SU-DHL-6 (cell line): ENCODE measurements around the gene LASP1.
"Not testable (repeated sequence)": the region's sequence is repeated elsewhere in the genome, so short reads cannot be mapped to it uniquely, and the experiment has no call there.

Experiments
- H2AFZ ChIP-seq: fragments of 200-600 bp; sonication (generic); 2 replicates; pipeline ENCODE4 v1.6.1; 2014; ENCODE audit warnings: low read depth, mild to moderate bottlenecking, moderate library complexity, mixed read lengths, antibody characterized with exemption, low read length; ENCODE audit not compliant: severe bottlenecking
- H3F3A ChIP-seq: fragments of 200-600 bp; shearing (Covaris generic); 2 replicates; pipeline ENCODE4 v1.6.0; 2016; ENCODE audit warnings: antibody characterized with exemption, mild to moderate bottlenecking; ENCODE audit not compliant: insufficient read depth
- H3K27ac ChIP-seq: fragments of 200-600 bp; sonication (generic); 2 replicates; pipeline ENCODE4 v1.5.1; 2016; ENCODE audit warnings: low read depth, mild to moderate bottlenecking, low read length, moderate library complexity, mixed read lengths
- H3K27me3 ChIP-seq: fragments of 200-600 bp; sonication (generic), shearing (Covaris generic); 2 replicates; pipeline ENCODE4 v1.6.0; 2014; ENCODE audit warnings: mild to moderate bottlenecking, low read length
- H3K36me3 ChIP-seq: fragments of 200-600 bp; sonication (generic); 2 replicates; pipeline ENCODE4 v1.6.1; 2014; ENCODE audit warnings: mild to moderate bottlenecking, low read length, mixed read lengths
- H3K4me2 ChIP-seq: fragments of 300-600, 200-600 bp; shearing (Covaris generic), sonication (generic); 2 replicates; pipeline ENCODE4 v1.6.0; 2014; ENCODE audit warnings: low read length, low read depth, mild to moderate bottlenecking; ENCODE audit not compliant: poor library complexity, severe bottlenecking
- H3K4me3 ChIP-seq: fragments of 200-600 bp; sonication (generic); 2 replicates; pipeline ENCODE4 v1.5.1; 2014; ENCODE audit warnings: antibody characterized with exemption, low read length, mild to moderate bottlenecking, mixed read lengths; ENCODE audit not compliant: insufficient read depth, poor library complexity, severe bottlenecking
- H3K79me2 ChIP-seq: fragments of 200-600 bp; sonication (generic); 2 replicates; pipeline ENCODE4 v1.6.1; 2014; ENCODE audit warnings: mild to moderate bottlenecking, low read length, moderate library complexity; ENCODE audit not compliant: insufficient read depth
- H3K9ac ChIP-seq: fragments of 200-600 bp; sonication (generic); 2 replicates; pipeline ENCODE4 v1.7.0; 2014; ENCODE audit warnings: mild to moderate bottlenecking, low read length
- H3K9me2 ChIP-seq: fragments of 200-600 bp; sonication (generic); replicated peaks from 2 replicates; pipeline ENCODE4 v1.6.1; 2014; ENCODE audit warnings: low read length; ENCODE audit not compliant: insufficient read depth
- H3K9me3 ChIP-seq: fragments of 200-600 bp; sonication (generic); 2 replicates; pipeline ENCODE4 v1.6.1; 2014; ENCODE audit warnings: low read length, mixed read lengths; ENCODE audit not compliant: insufficient read depth
- H4K20me1 ChIP-seq: fragments of 200-600 bp; sonication (generic); 2 replicates; pipeline ENCODE4 v1.6.1; 2014; ENCODE audit warnings: low read depth, mild to moderate bottlenecking, antibody characterized with exemption, low read length, moderate library complexity, mixed read lengths
- CTCF ChIP-seq: fragments of 200-600 bp; sonication (generic); IDR thresholded peaks from one replicate; pipeline ENCODE4 v1.5.1; 2017; ENCODE audit warnings: antibody characterized with exemption, mild to moderate bottlenecking, low read length, moderate library complexity; ENCODE audit not compliant: insufficient read depth, poor library complexity, severe bottlenecking
- EZH2phosphoT487 ChIP-seq: fragments of 200-600 bp; sonication (generic), shearing (Covaris generic); conservative IDR thresholded peaks from 2 replicates; pipeline ENCODE4 v1.6.1; 2018; ENCODE audit warnings: mild to moderate bottlenecking, antibody characterized with exemption, low read length, moderate library complexity, mixed read lengths

LASP1 gene

GRCh38 chr17:38947189-38947588, 77.3 kb downstream of the LASP1 start:
- Histone ChIP-seq H3K4me2 (no peak overlapping the region), H4K20me1 (no peaks in the 10 kb centered on the region), H3K27ac (no peak overlapping the region), H3F3A (peaks cover 3% of the 10 kb centered on the region), H3K79me2 (no peaks in the 10 kb centered on the region), H3K36me3 (no peaks in the 10 kb centered on the region), H2AFZ (no peak overlapping the region), H3K9ac (no peak overlapping the region), H3K27me3 (no peaks in the 10 kb centered on the region), H3K9me2 (no peaks in the 10 kb centered on the region), H3K4me3 (no peak overlapping the region), H3K9me3 (no peaks in the 10 kb centered on the region)
- TF ChIP-seq CTCF (no peak), EZH2phosphoT487 (no peak)

GRCh38 chr17:38953800-38954199, 83.9 kb downstream of the LASP1 start:
- not testable (repeated sequence) for H3K79me2 ChIP-seq, H2AFZ ChIP-seq, H3K27ac ChIP-seq, H3K36me3 ChIP-seq, H3K27me3 ChIP-seq, H3K9ac ChIP-seq, H3F3A ChIP-seq, H3K4me3 ChIP-seq, H4K20me1 ChIP-seq, H3K9me2 ChIP-seq, H3K9me3 ChIP-seq, H3K4me2 ChIP-seq

GRCh38 chr17:38958326-38958725, 88.5 kb downstream of the LASP1 start:
- Histone ChIP-seq H2AFZ (no peak overlapping the region), H3K9me2 (no peaks in the 10 kb centered on the region), H3K79me2 (no peaks in the 10 kb centered on the region), H3K9me3 (no peaks in the 10 kb centered on the region), H3F3A (no peaks in the 10 kb centered on the region; the same call in 1 of the 2 replicates), H4K20me1 (no peaks in the 10 kb centered on the region), H3K27ac (no peak overlapping the region; the same call in 1 of the 2 replicates), H3K9ac (no peak overlapping the region), H3K27me3 (no peaks in the 10 kb centered on the region), H3K4me3 (no peak overlapping the region), H3K4me2 (peak overlapping the region; percentile 10), H3K36me3 (no peaks in the 10 kb centered on the region)
- no peak for TF ChIP-seq CTCF
- no peak for TF ChIP-seq EZH2phosphoT487

GRCh38 chr17:38958756-38959155, 88.9 kb downstream of the LASP1 start:
- peak overlapping the region; percentile 10 for H3K4me2 ChIP-seq
- no peaks in the 10 kb centered on the region for H3K9me2 ChIP-seq
- no peaks in the 10 kb centered on the region for H4K20me1 ChIP-seq
- H2AFZ ChIP-seq, result no peak overlapping the region
- no peaks in the 10 kb centered on the region for H3K36me3 ChIP-seq
- no peak for TF ChIP-seq CTCF
- TF ChIP-seq EZH2phosphoT487, result no peak
- H3K9me3 ChIP-seq, result no peaks in the 10 kb centered on the region
- no peaks in the 10 kb centered on the region for H3K79me2 ChIP-seq
- no peak overlapping the region for H3K4me3 ChIP-seq
- H3K27ac ChIP-seq, result peak overlapping the region; percentile 33; the same call in 1 of the 2 replicates
- H3F3A ChIP-seq, result no peaks in the 10 kb centered on the region; the same call in 1 of the 2 replicates
- H3K9ac ChIP-seq, result no peak overlapping the region
- no peaks in the 10 kb centered on the region for H3K27me3 ChIP-seq
